Measurements from ENCODE around the gene MMAB. TPM values are rescaled to one million over a fixed set of nuclear protein-coding genes. Genes with fewer than 3 reads are reported as not detected.

The MMAB gene
- total and polyA plus RNA-seq, 4 donors = 47.1 to 101 (median 77.1) TPM

DNA sequence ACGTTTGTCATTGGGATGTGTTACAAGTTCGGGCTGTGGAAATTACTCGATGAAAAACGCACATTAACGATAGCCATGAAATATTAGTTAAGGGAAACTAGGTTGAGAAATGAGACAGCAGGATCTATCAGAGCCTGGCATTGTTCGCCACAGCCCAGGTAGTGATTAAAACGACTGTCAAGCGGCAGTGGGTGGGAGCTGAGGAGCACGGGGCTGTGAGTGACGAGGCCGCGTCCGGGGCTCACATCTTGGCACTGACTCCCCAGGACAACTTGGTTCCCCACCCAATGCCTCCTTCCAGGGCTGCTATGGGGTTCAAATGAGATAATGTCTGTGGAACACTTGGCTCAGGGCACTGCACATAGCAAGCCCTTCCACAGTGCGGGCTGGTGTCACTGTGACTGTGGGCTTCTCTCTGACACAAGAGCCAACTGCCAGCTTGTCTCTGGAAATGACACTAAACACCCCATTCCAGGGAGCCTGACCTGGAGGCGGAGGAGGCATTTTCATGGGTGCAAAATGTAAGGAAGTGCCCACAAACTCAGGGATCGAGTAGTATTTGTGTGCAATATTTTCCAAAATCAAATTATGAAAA is 19.3 kb downstream of the MMAB start:
- H3K27ac ChIP-seq (ENCODE audit: low read depth in 1 of 2, low read length in 2 of 2) = no peak overlapping the region
- H3K9ac ChIP-seq (ENCODE audit: low read depth in 1 of 2, low read length in 2 of 2) = no peak overlapping the region
- no peak for DNase-seq (ENCODE audit: low spot score)
- no peaks in the 10 kb centered on the region for H3K9me3 ChIP-seq (ENCODE audit: control insufficient read depth in 4 of 4, low read length in 3 of 4)
- H3K27me3 ChIP-seq (ENCODE audit: control insufficient read depth in 4 of 4, insufficient read depth in 4 of 4, low read length in 3 of 4) = no peaks in the 10 kb centered on the region
- TF ChIP-seq RAD21 (IDR thresholded peaks at IDR 0.05) = no peak
- TF ChIP-seq GABPA (IDR thresholded peaks at IDR 0.05 in 1 of 2, conservative IDR thresholded peaks at IDR 0.05 in 1 of 2) = no peak
- TF ChIP-seq, protein P1, sequence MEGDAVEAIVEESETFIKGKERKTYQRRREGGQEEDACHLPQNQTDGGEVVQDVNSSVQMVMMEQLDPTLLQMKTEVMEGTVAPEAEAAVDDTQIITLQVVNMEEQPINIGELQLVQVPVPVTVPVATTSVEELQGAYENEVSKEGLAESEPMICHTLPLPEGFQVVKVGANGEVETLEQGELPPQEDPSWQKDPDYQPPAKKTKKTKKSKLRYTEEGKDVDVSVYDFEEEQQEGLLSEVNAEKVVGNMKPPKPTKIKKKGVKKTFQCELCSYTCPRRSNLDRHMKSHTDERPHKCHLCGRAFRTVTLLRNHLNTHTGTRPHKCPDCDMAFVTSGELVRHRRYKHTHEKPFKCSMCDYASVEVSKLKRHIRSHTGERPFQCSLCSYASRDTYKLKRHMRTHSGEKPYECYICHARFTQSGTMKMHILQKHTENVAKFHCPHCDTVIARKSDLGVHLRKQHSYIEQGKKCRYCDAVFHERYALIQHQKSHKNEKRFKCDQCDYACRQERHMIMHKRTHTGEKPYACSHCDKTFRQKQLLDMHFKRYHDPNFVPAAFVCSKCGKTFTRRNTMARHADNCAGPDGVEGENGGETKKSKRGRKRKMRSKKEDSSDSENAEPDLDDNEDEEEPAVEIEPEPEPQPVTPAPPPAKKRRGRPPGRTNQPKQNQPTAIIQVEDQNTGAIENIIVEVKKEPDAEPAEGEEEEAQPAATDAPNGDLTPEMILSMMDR (IDR thresholded peaks at IDR 0.05; ENCODE audit: low read depth, low read length, missing input control) = no peak
- no peak for TF ChIP-seq EGR1 (IDR thresholded peaks at IDR 0.05; ENCODE audit: low read depth in 2 of 2)
- TF ChIP-seq, protein P2, sequence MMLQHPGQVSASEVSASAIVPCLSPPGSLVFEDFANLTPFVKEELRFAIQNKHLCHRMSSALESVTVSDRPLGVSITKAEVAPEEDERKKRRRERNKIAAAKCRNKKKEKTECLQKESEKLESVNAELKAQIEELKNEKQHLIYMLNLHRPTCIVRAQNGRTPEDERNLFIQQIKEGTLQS (IDR thresholded peaks at IDR 0.05) = no peak
- no peak for TF ChIP-seq NR2F2 (IDR thresholded peaks at IDR 0.05)
- TF ChIP-seq SP1 (IDR thresholded peaks at IDR 0.05) = no peak
- no peak for TF ChIP-seq JUND (IDR thresholded peaks at IDR 0.05)
- TF ChIP-seq, protein P3, sequence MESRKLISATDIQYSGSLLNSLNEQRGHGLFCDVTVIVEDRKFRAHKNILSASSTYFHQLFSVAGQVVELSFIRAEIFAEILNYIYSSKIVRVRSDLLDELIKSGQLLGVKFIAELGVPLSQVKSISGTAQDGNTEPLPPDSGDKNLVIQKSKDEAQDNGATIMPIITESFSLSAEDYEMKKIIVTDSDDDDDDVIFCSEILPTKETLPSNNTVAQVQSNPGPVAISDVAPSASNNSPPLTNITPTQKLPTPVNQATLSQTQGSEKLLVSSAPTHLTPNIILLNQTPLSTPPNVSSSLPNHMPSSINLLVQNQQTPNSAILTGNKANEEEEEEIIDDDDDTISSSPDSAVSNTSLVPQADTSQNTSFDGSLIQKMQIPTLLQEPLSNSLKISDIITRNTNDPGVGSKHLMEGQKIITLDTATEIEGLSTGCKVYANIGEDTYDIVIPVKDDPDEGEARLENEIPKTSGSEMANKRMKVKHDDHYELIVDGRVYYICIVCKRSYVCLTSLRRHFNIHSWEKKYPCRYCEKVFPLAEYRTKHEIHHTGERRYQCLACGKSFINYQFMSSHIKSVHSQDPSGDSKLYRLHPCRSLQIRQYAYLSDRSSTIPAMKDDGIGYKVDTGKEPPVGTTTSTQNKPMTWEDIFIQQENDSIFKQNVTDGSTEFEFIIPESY (IDR thresholded peaks at IDR 0.05) = no peak
- no peak for TF ChIP-seq TAF1 (conservative IDR thresholded peaks at IDR 0.05)
- TF ChIP-seq HNF4A (conservative IDR thresholded peaks at IDR 0.05) = no peak
- TF ChIP-seq YY1 (IDR thresholded peaks at IDR 0.05) = no peak
- H3K4me3 ChIP-seq (ENCODE audit: low read depth in 1 of 3, low read length in 3 of 3) = no peak overlapping the region
- H3K4me1 ChIP-seq (ENCODE audit: control insufficient read depth in 4 of 4, insufficient read depth in 4 of 4, low read length in 3 of 4) = peaks cover 2 to 57% (median 45%) of the 10 kb centered on the region in 4 donors
- 65% methylated on average over 16 of the region's 16 CpGs for WGBS
- H3K36me3 ChIP-seq (ENCODE audit: control insufficient read depth in 4 of 4, insufficient read depth in 3 of 4, low read depth in 1 of 4, low read length in 3 of 4) = peaks cover 0 to 2% (median 0%) of the 10 kb centered on the region in 4 donors

DNA sequence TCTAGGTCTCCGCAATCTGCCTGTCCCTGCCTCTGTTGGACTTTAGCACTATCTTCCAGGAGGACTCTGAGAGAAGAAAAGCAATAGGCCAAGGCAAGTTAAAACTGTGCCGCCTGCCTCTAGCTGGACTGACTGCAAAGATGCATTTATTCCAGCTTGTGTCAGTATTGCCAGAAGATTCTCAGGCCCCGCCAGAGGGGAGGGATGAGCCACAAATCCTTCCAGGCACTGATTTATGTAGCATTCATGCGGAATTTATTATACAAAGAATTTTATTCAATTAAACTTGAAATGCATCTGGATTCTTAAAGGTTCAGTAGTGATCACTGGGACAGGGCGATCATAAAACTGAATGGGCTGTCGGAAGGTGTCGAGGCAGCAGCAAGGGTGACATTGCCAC is 19.8 kb downstream of the MMAB start:
- no peaks in the 10 kb centered on the region for H3K9me3 ChIP-seq (ENCODE audit: control insufficient read depth in 4 of 4, low read length in 3 of 4)
- no peak overlapping the region for H3K4me3 ChIP-seq (ENCODE audit: low read depth in 1 of 3, low read length in 3 of 3)
- H3K36me3 ChIP-seq (ENCODE audit: control insufficient read depth in 4 of 4, insufficient read depth in 3 of 4, low read depth in 1 of 4, low read length in 3 of 4) = no peaks in the 10 kb centered on the region
- no peak overlapping the region for H3K9ac ChIP-seq (ENCODE audit: low read depth in 1 of 2, low read length in 2 of 2)
- no peak for DNase-seq (ENCODE audit: low spot score)
- no peaks in the 10 kb centered on the region for H3K27me3 ChIP-seq (ENCODE audit: control insufficient read depth in 4 of 4, insufficient read depth in 4 of 4, low read length in 3 of 4)
- no peak overlapping the region for H3K27ac ChIP-seq (ENCODE audit: low read depth in 1 of 2, low read length in 2 of 2)
- peaks cover 2 to 53% (median 42%) of the 10 kb centered on the region in 4 donors for H3K4me1 ChIP-seq (ENCODE audit: control insufficient read depth in 4 of 4, insufficient read depth in 4 of 4, low read length in 3 of 4)
- WGBS = 81% methylated on average over 7 of the region's 7 CpGs
- TF ChIP-seq, protein P4, sequence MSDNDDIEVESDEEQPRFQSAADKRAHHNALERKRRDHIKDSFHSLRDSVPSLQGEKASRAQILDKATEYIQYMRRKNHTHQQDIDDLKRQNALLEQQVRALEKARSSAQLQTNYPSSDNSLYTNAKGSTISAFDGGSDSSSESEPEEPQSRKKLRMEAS (IDR thresholded peaks at IDR 0.05) = no peak
- peak in 1 of 2 donors; percentile 15 for TF ChIP-seq HNF4A (conservative IDR thresholded peaks at IDR 0.05)

DNA sequence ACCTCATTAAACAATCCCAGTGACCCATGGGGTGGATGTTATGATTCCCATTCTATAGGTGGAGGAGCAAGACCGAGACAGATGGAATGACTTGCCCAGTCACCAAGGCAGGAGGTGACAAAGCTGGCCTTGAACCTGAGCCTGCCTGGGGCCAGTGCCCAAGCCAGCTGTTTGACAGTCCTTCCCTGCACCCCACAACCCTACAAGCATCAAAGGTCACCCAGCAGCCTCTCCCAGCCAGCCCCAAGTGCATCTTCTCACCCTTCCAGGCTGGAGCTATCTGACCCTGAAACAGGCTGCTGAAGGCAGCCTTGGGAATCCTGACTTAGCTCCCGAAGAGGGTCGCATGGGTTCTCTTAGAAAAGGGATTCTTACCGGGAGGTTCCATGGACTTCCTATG is 20.3 kb downstream of the MMAB start:
- H3K27ac ChIP-seq (ENCODE audit: low read depth in 1 of 2, low read length in 2 of 2) = no peak overlapping the region
- no peaks in the 10 kb centered on the region for H3K36me3 ChIP-seq (ENCODE audit: control insufficient read depth in 4 of 4, insufficient read depth in 3 of 4, low read depth in 1 of 4, low read length in 3 of 4)
- TF ChIP-seq, protein P3 (IDR thresholded peaks at IDR 0.05) = no peak
- TF ChIP-seq NR2F2 (IDR thresholded peaks at IDR 0.05) (no peak), HNF4A (conservative IDR thresholded peaks at IDR 0.05) (peak in 1 of 2 donors; percentile 25), HNF4G (IDR thresholded peaks at IDR 0.05) (no peak)
- no peak for DNase-seq (ENCODE audit: low spot score)
- H3K9me3 ChIP-seq (ENCODE audit: control insufficient read depth in 4 of 4, low read length in 3 of 4) = no peaks in the 10 kb centered on the region
- 67% methylated on average over 4 of the region's 4 CpGs for WGBS
- H3K9ac ChIP-seq (ENCODE audit: low read depth in 1 of 2, low read length in 2 of 2) = no peak overlapping the region
- H3K4me3 ChIP-seq (ENCODE audit: low read depth in 1 of 3, low read length in 3 of 3) = no peak overlapping the region
- H3K27me3 ChIP-seq (ENCODE audit: control insufficient read depth in 4 of 4, insufficient read depth in 4 of 4, low read length in 3 of 4) = no peaks in the 10 kb centered on the region
- peaks cover 0 to 48% (median 39%) of the 10 kb centered on the region in 4 donors for H3K4me1 ChIP-seq (ENCODE audit: control insufficient read depth in 4 of 4, insufficient read depth in 4 of 4, low read length in 3 of 4)
